ENCODE data around the gene FXYD4.

- TF ChIP-seq CTCF (IDR thresholded peaks at IDR 0.05; ENCODE audit: poor library complexity) = no peak
- TF ChIP-seq EZH2 (IDR thresholded peaks at IDR 0.05; ENCODE audit: borderline replicate concordance) = no peak
- no peak for TF ChIP-seq EZH2phosphoT487 (IDR thresholded peaks at IDR 0.05; ENCODE audit: low read depth, severe bottlenecking, unreplicated experiment)
Observed at GRCh38 chr10:43411536-43411935, 40.1 kb downstream of the FXYD4 start.

All from hepatocyte (in vitro differentiated cells).